ENCODE results near the gene DIO3.

- TF ChIP-seq TAF1 (IDR thresholded peaks at IDR 0.05; ENCODE audit: borderline replicate concordance, insufficient read depth, low read length) (no peak), POLR2AphosphoS5 (IDR thresholded peaks at IDR 0.05; ENCODE audit: low read depth, low read length) (no peak)
Observed at GRCh38 chr14:101578489-101578888, 17.2 kb downstream of the DIO3 start.

All from PFSK-1 (cell line).